HG02678 (cell line): ENCODE measurements around the gene PTPN2.

Experiments used
- ATAC-seq: cut with Tn5 transposase; IDR thresholded peaks from one replicate; pipeline ENCODE4 v1.9.1; 2021; ENCODE audit warnings: mild to moderate bottlenecking, moderate library complexity; ENCODE audit not compliant: unreplicated experiment

PTPN2 gene

GRCh38 chr18:12860530-12860929, 23.5 kb downstream of the PTPN2 start:
- ATAC-seq: no peak

DNA sequence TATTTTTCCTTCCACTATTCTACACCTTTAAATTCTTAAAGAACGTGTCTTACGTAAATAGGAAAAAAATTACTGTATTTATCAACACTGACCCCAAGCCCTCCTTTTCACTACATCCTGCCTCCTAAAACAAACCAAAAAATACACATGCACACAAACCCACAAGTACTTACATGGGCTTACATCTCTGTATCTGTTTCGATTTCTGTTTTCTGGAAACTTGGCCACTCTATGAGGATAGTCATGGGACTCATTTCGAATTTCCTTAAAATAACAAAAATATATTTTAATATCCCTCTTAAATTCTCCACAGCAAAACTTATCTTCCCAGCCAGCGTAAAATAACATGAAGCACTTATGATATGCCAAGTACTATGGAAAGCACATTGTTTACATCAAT, 25.0 kb downstream of the PTPN2 start:
- ATAC-seq: no peak

- ATAC-seq: no peak
Observed at GRCh38 chr18:12857991-12858544, 26.0 kb downstream of the PTPN2 start.

GRCh38 chr18:12857215-12857905, 26.7 kb downstream of the PTPN2 start:
- no peak for ATAC-seq

- no peak for ATAC-seq
Observed at GRCh38 chr18:12855916-12856315, 28.1 kb downstream of the PTPN2 start.

DNA sequence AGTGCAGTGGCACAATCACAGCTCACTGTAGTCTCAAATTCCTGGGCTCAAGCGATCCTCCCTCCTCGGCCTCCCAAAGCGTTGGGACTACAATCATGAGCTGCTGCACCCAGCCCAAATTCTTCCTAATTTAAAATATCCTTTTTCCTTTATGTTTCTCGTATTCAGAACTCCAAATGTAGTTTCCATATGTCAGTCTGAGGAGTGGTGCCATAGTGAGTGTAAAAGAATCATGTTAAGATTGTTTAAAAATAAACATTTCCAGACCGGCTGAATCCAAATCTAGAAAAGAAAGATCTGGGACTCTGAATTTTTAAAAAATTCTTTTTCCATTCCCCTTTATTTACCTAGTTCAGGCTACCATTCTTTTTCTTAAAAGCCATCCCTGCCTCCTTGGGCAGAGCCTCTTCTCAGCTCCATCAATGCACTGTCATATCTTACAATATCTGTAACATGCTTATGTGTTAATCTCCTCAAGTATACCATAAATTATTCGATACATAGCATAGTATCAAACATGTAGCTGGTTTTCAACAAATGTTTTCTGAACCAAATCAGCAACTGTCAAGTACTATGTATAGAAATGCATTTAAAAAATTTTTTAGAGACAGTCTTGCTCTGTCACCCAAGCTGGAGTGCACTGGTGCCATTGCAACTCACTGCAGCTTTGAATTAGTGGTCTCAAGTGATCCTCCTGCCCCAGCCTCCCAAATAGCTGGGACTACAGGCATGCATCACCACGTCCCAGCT, 31.3 kb downstream of the PTPN2 start:
- ATAC-seq: no peak

GRCh38 chr18:12851716-12852115, 32.3 kb downstream of the PTPN2 start:
- ATAC-seq: no peak

DNA sequence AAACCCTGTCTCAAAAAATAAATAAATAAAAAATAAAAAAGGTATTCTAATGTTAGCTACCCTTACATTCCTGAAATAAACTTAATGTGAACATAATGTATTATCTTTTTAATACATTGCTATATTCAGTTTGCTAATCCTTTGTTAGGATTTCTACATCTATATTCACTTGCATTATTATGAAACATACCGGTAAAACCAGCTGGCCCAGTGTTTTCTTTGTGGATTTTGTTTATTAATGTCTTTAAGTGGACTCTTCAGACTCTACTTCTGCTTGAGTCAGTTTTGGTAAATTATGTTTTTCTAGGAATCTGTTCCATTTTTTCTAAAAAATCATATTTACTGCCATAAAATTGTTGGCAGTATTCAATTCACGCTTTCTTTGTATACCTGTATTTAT, 34.5 kb downstream of the PTPN2 start:
- no peak for ATAC-seq

GRCh38 chr18:12848405-12848804, 35.6 kb downstream of the PTPN2 start:
- ATAC-seq: no peak

DNA sequence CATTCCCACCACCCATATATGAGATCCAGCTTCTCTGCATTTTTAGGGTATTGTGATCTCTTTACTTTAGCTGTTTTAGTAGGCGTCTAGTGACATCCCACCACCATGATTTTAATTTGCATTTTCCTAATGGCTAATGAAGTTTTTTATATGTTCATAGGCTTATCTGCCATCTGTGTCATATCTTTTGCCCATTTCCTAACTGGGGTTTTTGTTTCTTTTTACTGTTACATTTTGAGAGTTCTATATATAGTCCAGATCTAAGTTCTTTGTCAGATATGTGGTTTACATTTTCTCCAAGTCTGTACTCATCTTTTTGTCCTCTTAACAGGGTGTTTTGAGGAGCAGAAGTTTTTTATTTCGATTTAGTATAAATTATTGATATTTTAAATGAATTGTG, 39.6 kb downstream of the PTPN2 start:
- ATAC-seq: no peak

DNA sequence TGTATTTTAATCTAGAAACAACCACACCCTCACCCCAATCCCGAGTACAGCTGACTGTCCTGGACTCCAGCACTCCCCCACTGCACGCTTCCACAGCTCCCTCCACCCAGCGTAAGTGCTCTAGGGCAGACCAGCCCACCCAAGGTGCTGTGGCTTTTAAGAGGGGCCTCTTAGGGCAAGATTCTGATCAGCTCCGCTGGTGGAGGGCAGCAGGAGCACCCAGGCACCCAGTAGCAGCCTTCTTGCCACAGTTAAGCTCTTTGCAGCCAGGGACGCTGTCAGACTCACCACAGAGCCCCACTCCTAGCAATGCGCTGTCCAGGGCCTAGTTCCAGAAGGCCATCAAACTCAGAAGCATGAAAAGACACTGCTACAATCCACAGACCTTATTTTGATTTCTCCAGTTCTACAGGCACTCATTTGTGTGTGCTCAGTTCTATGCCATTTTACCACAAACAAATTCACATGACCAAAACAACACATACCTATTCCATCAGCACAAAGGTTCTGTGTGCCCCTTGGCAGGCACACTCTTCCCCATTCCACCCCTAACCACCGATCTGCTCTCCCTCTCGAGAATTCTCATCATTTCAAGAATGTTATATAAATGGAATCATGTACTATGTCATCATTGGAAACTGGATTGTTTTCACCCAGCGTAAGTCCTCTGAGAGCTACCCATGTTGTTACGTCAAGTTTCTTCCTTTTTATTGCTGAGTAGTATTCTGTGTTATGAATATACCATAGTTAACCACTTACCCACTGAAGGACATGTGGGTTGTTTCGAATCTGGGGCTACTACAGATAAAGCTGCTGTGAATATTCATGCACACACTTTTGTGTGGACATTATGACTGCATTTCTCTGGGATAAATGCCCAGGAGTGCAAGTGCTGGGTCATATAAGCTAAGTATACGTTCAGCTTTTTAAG, 40.4 kb downstream of the PTPN2 start:
- ATAC-seq: no peak

GRCh38 chr18:12842459-12843380, 41.3 kb downstream of the PTPN2 start:
- ATAC-seq: no peak

DNA sequence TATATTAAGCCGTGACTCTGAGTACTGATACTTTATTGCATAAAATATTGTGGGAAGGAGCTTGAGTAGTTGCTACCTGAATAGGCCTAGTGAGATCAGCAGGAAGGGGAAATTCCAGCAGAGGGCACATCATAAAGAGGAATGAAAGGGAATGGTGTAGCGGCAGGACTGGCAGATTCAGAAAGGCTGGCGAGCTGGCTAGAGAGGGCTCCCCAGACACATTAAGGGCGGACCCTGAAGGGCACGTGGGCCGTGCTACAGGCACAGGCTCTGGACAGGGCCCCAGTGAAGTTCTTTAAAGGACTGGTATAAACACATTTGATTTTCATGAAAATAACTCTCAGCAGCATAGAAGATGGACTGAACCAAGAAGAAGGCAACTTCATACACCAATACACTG, 43.0 kb downstream of the PTPN2 start:
- ATAC-seq: no peak

DNA sequence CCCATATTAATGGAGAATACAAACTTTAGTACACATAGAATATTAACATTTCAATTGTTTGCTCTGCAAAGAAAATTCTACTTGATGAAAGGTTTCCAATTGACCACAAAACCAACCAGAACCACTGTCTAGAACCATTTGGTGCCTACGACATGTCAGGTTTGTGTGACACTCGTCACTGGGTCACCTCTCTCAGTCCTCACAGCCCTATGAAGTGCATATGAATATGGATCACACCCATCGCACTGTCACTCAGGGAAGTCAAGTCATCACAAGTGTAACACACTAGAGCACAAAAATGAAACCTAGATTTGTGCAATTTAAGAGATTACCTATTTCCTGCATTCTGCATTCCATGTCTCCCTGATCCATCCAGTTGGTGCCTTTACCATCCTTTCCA, 43.7 kb downstream of the PTPN2 start:
- no peak for ATAC-seq

DNA sequence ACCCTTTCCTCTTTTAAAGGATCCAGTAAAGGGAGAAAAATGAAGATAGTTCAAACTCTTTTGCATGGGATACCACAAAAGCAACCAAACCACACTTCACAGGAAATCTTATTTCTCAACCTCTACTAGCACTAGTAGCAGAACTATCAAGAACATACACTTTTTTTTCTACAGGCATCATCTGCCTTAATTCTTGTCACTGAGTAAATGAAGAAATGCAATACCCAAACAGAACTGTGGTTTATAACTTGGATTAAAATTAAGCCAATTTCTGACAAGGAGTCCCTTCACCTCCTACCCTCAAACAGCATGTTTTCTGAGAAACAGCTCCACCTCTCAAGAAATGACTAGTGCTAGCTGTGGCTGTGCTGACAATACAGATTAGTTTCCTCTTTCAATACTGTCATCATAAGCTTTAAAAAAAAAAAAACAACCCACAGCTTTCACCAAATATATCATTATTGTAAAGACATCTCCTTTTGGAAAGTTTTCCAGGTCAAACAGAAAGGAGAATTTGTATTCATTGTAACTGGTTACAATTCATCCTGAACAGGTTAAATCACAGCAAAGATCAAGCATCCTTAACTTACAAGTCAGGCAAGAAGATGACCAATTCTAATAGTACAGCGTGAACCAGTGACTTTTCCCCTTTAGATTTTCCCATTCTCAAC, 44.4 kb downstream of the PTPN2 start:
- ATAC-seq: peak; percentile 80

DNA sequence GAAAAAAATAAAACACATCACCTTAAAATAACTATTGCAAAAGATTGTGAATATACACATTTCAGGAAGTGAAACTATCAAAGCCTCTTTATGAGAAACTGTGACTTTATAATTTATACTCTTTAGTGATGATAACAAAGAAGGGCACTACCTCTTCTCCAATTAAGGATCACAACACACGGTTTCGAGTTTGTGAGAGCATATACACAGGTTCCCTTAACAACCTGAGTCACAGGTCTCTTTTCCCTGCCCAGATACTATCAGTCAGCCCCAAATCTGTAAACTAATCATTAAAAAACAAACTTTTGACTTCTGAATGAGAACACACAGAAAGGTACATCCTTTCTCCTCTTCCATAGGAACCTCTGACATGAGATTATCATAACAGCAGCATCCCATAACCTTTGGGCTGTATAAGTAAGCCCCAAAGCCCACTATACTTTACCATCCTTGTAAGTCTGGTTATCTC, 44.9 kb downstream of the PTPN2 start:
- ATAC-seq: peak; percentile 43

- no peak for ATAC-seq
Observed at GRCh38 chr18:12838178-12838634, 45.8 kb downstream of the PTPN2 start.

GRCh38 chr18:12837747-12838146, 46.3 kb downstream of the PTPN2 start:
- ATAC-seq: no peak

- ATAC-seq: no peak
Observed at GRCh38 chr18:12836551-12836950, 47.5 kb downstream of the PTPN2 start.
